H9 (cell line): ENCODE results near the gene RUVBL1. TPM values are rescaled to one million over a fixed set of nuclear protein-coding genes. Genes with fewer than 3 reads are reported as not detected.
A peak's percentile ranks its signal among the peaks of the same experiment; 100 is the strongest.

Source experiments
- DNase-seq: peaks from one replicate; pipeline ENCODE4 v3.0.0-alpha.2; 2017
- H2AFZ ChIP-seq: one replicate; pipeline ENCODE4 v1.6.1; 2013; ENCODE audit warnings: mild to moderate bottlenecking, low read length, control low read depth, moderate library complexity
- H2AK5ac ChIP-seq: 2 replicates; pipeline ENCODE4 v1.6.1; 2013; ENCODE audit warnings: low read length, control low read depth, mixed read lengths; ENCODE audit not compliant: insufficient read length
- H2BK120ac ChIP-seq: one replicate; pipeline ENCODE4 v1.6.1; 2013; ENCODE audit warnings: low read depth, mild to moderate bottlenecking, low read length, control low read depth, inconsistent platforms; ENCODE audit not compliant: poor library complexity, severe bottlenecking
- H2BK12ac ChIP-seq: 2 replicates; pipeline ENCODE4 v1.6.1; 2013; ENCODE audit warnings: low read length, control low read depth, mixed read lengths, low read depth; ENCODE audit not compliant: insufficient read length
- H2BK15ac ChIP-seq: 2 replicates; pipeline ENCODE4 v1.6.1; 2013; ENCODE audit warnings: low read depth, low read length, control low read depth
- H2BK20ac ChIP-seq: one replicate; pipeline ENCODE4 v1.6.1; 2013; ENCODE audit warnings: low read depth, mild to moderate bottlenecking, low read length, control low read depth, inconsistent platforms; ENCODE audit not compliant: poor library complexity, severe bottlenecking
- H2BK5ac ChIP-seq: 2 replicates; pipeline ENCODE4 v1.6.1; 2013; ENCODE audit warnings: low read length, control low read depth, mixed read lengths; ENCODE audit not compliant: insufficient read length
- H3K14ac ChIP-seq: 2 replicates; pipeline ENCODE4 v1.6.1; 2013; ENCODE audit warnings: low read length, control low read depth; ENCODE audit not compliant: insufficient read depth
- H3K18ac ChIP-seq: 2 replicates; pipeline ENCODE4 v1.6.1; 2013; ENCODE audit warnings: low read depth, mild to moderate bottlenecking, mixed read lengths, low read length, control low read depth; ENCODE audit not compliant: insufficient read length
- H3K23ac ChIP-seq: 2 replicates; pipeline ENCODE4 v1.6.1; 2013; ENCODE audit warnings: low read length, control low read depth, mixed read lengths, low read depth; ENCODE audit not compliant: insufficient read length
- H3K23me2 ChIP-seq: 2 replicates; pipeline ENCODE4 v1.6.1; 2013; ENCODE audit warnings: low read depth, mild to moderate bottlenecking, mixed read lengths, low read length, control low read depth; ENCODE audit not compliant: insufficient read length, poor library complexity, severe bottlenecking
- H3K27ac ChIP-seq: 2 replicates; pipeline ENCODE4 v1.5.1; 2013; ENCODE audit warnings: low read length, control low read depth, mixed read lengths, low read depth; ENCODE audit not compliant: insufficient read length
- H3K27me3 ChIP-seq: 2 replicates; pipeline ENCODE4 v1.6.1; 2013; ENCODE audit warnings: low read length, control low read depth, inconsistent platforms; ENCODE audit not compliant: insufficient read depth
- H3K4ac ChIP-seq: 2 replicates; pipeline ENCODE4 v1.6.1; 2013; ENCODE audit warnings: low read depth, mild to moderate bottlenecking, control low read depth, inconsistent platforms, low read length, moderate library complexity
- H3K4me1 ChIP-seq: 2 replicates; pipeline ENCODE4 v1.6.1; 2013; ENCODE audit warnings: low read length, control low read depth, inconsistent platforms; ENCODE audit not compliant: insufficient read depth
- H3K4me2 ChIP-seq: 2 replicates; pipeline ENCODE4 v1.6.1; 2013; ENCODE audit warnings: low read length, control low read depth, mixed read lengths; ENCODE audit not compliant: insufficient read length, insufficient read depth
- H3K56ac ChIP-seq: 2 replicates; pipeline ENCODE4 v1.6.1; 2013; ENCODE audit warnings: low read depth, mild to moderate bottlenecking, mixed read lengths, low read length, control low read depth; ENCODE audit not compliant: insufficient read length
- H3K79me1 ChIP-seq: 2 replicates; pipeline ENCODE4 v1.6.1; 2013; ENCODE audit warnings: low read depth, mild to moderate bottlenecking, moderate library complexity, low read length, control low read depth, inconsistent platforms; ENCODE audit not compliant: insufficient read depth, poor library complexity, severe bottlenecking
- H3K79me2 ChIP-seq: 2 replicates; pipeline ENCODE4 v1.6.1; 2013; ENCODE audit warnings: low read length, control low read depth, inconsistent platforms; ENCODE audit not compliant: insufficient read depth
- H3K9ac ChIP-seq: 2 replicates; pipeline ENCODE4 v1.6.1; 2013; ENCODE audit warnings: low read length, control low read depth, mixed read lengths; ENCODE audit not compliant: insufficient read length; ENCODE audit errors: extremely low read depth
- H3K9me3 ChIP-seq: one replicate; pipeline ENCODE4 v1.6.1; 2013; ENCODE audit warnings: low read depth, low read length, inconsistent platforms; ENCODE audit not compliant: control insufficient read depth
- H3T11ph ChIP-seq: one replicate; pipeline ENCODE4 v1.6.1; 2013; ENCODE audit warnings: mild to moderate bottlenecking, low read length, control low read depth, inconsistent platforms
- H4K20me1 ChIP-seq: one replicate; pipeline ENCODE4 v1.6.1; 2013; ENCODE audit not compliant: control insufficient read depth, insufficient read length, insufficient read depth
- H4K5ac ChIP-seq: 2 replicates; pipeline ENCODE4 v1.6.1; 2013; ENCODE audit warnings: low read depth, mild to moderate bottlenecking, mixed read lengths, low read length, control low read depth; ENCODE audit not compliant: insufficient read length
- H4K8ac ChIP-seq: replicated peaks from 2 replicates; pipeline ENCODE4 v1.6.1; 2013; ENCODE audit warnings: low read length, control low read depth, mixed read lengths, low read depth; ENCODE audit not compliant: insufficient read length
- H4K91ac ChIP-seq: 2 replicates; pipeline ENCODE4 v1.6.1; 2013; ENCODE audit warnings: low read depth, mild to moderate bottlenecking, moderate library complexity, mixed read lengths, low read length, control low read depth; ENCODE audit not compliant: insufficient read length
- H3K27ac Mint-ChIP-seq, 3 experiments: 2 replicates in 2 of 3; 3 replicates in 1 of 3; pipeline ENCODE4 v1.8.0; 2020 to 2021; ENCODE audit warnings: mixed read lengths in 3 of 3, mild to moderate bottlenecking in 1 of 3, moderate library complexity in 1 of 3
- H3K27me3 Mint-ChIP-seq: 2 replicates; pipeline ENCODE4 v1.8.0; 2021; ENCODE audit warnings: low read depth, mild to moderate bottlenecking, moderate library complexity, mixed read lengths
- H3K36me3 Mint-ChIP-seq, 3 experiments: 2 replicates in 2 of 3; 3 replicates in 1 of 3; pipeline ENCODE4 v1.8.0; 2020 to 2021; ENCODE audit warnings: low read depth in 3 of 3, mixed read lengths in 3 of 3; ENCODE audit not compliant: insufficient read depth in 1 of 3
- H3K4me1 Mint-ChIP-seq, 2 experiments: 2 replicates each; pipeline ENCODE4 v1.8.0; 2020; ENCODE audit warnings: mixed read lengths in 2 of 2
- H3K4me3 Mint-ChIP-seq, 2 experiments: 2 replicates in 1 of 2; 3 replicates in 1 of 2; pipeline ENCODE4 v1.8.0; 2020 to 2021; ENCODE audit warnings: mild to moderate bottlenecking in 2 of 2, mixed read lengths in 2 of 2, moderate library complexity in 1 of 2
- H3K9me3 Mint-ChIP-seq, 2 experiments: 2 replicates in 1 of 2; 3 replicates in 1 of 2; pipeline ENCODE4 v1.8.0; 2020; ENCODE audit warnings: mild to moderate bottlenecking in 2 of 2, mixed read lengths in 2 of 2, moderate library complexity in 1 of 2
- CTCF ChIP-seq: fragments of 200-600 bp; sonication (generic); conservative IDR thresholded peaks from 3 replicates; pipeline ENCODE4 v1.8.0; 2021; ENCODE audit warnings: antibody characterized with exemption, mild to moderate bottlenecking
- WGBS: extraction: QIAGEN DNeasy Blood & Tissue Kit; methylation state at CpG from one replicate; pipeline ENCODE4 v1.1.7; 2013; ENCODE audit warnings: missing lambda C conversion rate, low lambda C conversion rate, mixed read lengths; ENCODE audit not compliant: insufficient read length; ENCODE audit errors: extremely low coverage; 5-methylcytosine and 5-hydroxymethylcytosine counted together
- total RNA-seq: library from RNA; stranded (reverse); gene quantifications from 2 replicates; pipeline ENCODE4 v1.2.1, GENCODE V29; 2021

The RUVBL1 gene
- total RNA-seq, 1 experiment from 2014 or later, result 99.6 TPM

- no peak for DNase-seq
- Histone ChIP-seq H2AK5ac (no peak overlapping the region), H2AFZ (no peak overlapping the region), H4K8ac (no peak overlapping the region), H3K4me2 (peak overlapping the region; percentile 75), H3K79me2 (peaks cover 15% of the 10 kb centered on the region; the same call in 1 of the 2 replicates), H3K4ac (no peak overlapping the region), H2BK120ac (no peak overlapping the region), H3K9ac (no peak overlapping the region), H2BK12ac (no peak overlapping the region), H3K27ac (no peak overlapping the region), H2BK5ac (no peak overlapping the region), H3T11ph (no peak overlapping the region), H3K14ac (no peak overlapping the region), H3K9me3 (no peaks in the 10 kb centered on the region), H3K79me1 (peaks cover 8% of the 10 kb centered on the region), H4K91ac (no peak overlapping the region), H3K23me2 (peaks cover 5% of the 10 kb centered on the region), H3K23ac (no peak overlapping the region), H3K18ac (no peak overlapping the region), H3K56ac (no peak overlapping the region), H2BK15ac (no peak overlapping the region), H2BK20ac (no peak overlapping the region), H3K27me3 (no peaks in the 10 kb centered on the region), H4K20me1 (no peaks in the 10 kb centered on the region), H3K4me1 (no peaks in the 10 kb centered on the region), H4K5ac (no peak overlapping the region)
- 0 out of 5 replicates have a peak, but pooled peaks cover 0 to 4% of the 10 kb centered on the region in 2 experiments for H3K9me3 Mint-ChIP-seq
- H3K27ac Mint-ChIP-seq, result no peak overlapping the region
- WGBS, result no CpG with 5 or more reads among the region's 1 CpG
- H3K27me3 Mint-ChIP-seq, result peaks cover 3% of the 10 kb centered on the region; the same call in 1 of the 2 replicates
- peaks cover 9 to 14% of the 10 kb centered on the region in 2 experiments; a peak in 3 of 4 replicates for H3K4me1 Mint-ChIP-seq
- H3K36me3 Mint-ChIP-seq, result peaks cover 11 to 30% (median 23%) of the 10 kb centered on the region in 3 experiments; a peak in 6 of 7 replicates
- H3K4me3 Mint-ChIP-seq, result peak overlapping the region; percentile 98 to 99
- no peak for TF ChIP-seq CTCF
Observed at GRCh38 chr3:128122013-128122412, 1.6 kb downstream of the RUVBL1 start.
